HL-60 (cell line): ENCODE results near the gene ZNF865.

Experiments used
- DNase-seq, 2 experiments: peaks; one replicate each; pipeline ENCODE4 v3.0.0-alpha.2; 2010 to 2020; ENCODE audit warnings: low read depth in 1 of 2, low spot score in 1 of 2
- H3K27ac ChIP-seq: fragments of 250-450 bp; sonication (Bioruptor Pico); replicated peaks from 2 replicates; pipeline ENCODE4 v1.5.1; 2020; ENCODE audit warnings: mild to moderate bottlenecking, moderate library complexity
- H3K27me3 ChIP-seq: fragments of 250-450 bp; sonication (Bioruptor Pico); 2 replicates; pipeline ENCODE4 v1.5.1; 2021; ENCODE audit warnings: mild to moderate bottlenecking, moderate library complexity; ENCODE audit not compliant: insufficient read depth, poor library complexity, severe bottlenecking
- H3K4me3 ChIP-seq: replicated peaks from 2 replicates; pipeline ENCODE4 v1.5.1; 2011; ENCODE audit warnings: mild to moderate bottlenecking, control low read depth, low read length; ENCODE audit not compliant: insufficient read depth
- GABPA ChIP-seq: IDR thresholded peaks from 2 replicates; pipeline ENCODE4 v1.6.1; 2012; ENCODE audit warnings: low read depth
- POLR2AphosphoS5 ChIP-seq: IDR thresholded peaks from 2 replicates; pipeline ENCODE4 v1.6.1; 2012; ENCODE audit warnings: low read depth
- SPI1 ChIP-seq: IDR thresholded peaks from 2 replicates; pipeline ENCODE4 v1.6.1; 2012; ENCODE audit warnings: low read depth, mild to moderate bottlenecking, borderline replicate concordance
- TF ChIP-seq, protein P1 (sequence below): IDR thresholded peaks from one replicate; pipeline ENCODE4 v1.5.1; 2011; ENCODE audit warnings: low read length, control low read depth, inconsistent platforms; ENCODE audit not compliant: insufficient read depth
- TF ChIP-seq, protein P2 (sequence below): IDR thresholded peaks from 2 replicates; pipeline ENCODE4 v1.6.1; 2012; ENCODE audit warnings: low read depth; ENCODE audit not compliant: insufficient replicate concordance

ZNF865 gene

DNA sequence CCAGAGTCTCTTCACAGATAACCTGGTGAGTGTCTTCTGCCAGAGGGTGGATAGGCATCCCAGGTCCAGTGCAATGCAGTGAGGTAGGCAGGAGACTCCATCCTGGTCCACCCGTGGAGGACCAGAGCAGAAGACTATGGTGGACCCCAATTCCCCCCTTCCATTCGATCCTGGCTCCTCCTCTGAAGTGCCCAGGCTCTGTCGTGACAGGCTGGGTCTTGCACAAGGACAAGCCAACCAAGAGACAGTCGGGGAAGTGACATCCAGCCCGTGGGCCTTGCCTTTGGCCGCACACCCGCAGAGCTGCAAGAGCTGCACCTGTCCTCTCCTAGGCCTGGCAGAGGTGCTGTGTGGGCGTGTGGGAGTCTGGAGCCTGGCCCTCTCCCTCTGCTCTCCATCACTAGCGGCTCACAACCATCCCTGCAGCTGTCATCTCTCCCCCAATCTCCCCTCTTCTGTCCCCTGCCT lies 15.8 kb downstream of the ZNF865 start:
- Histone ChIP-seq H3K27ac (peak overlapping the region; percentile 72), H3K4me3 (no peak overlapping the region), H3K27me3 (no peaks in the 10 kb centered on the region)
- peak in 1 of 2 experiments; percentile 64 for DNase-seq
- TF ChIP-seq SPI1 (no peak), POLR2AphosphoS5 (no peak), GABPA (no peak)
- TF ChIP-seq, protein P1, sequence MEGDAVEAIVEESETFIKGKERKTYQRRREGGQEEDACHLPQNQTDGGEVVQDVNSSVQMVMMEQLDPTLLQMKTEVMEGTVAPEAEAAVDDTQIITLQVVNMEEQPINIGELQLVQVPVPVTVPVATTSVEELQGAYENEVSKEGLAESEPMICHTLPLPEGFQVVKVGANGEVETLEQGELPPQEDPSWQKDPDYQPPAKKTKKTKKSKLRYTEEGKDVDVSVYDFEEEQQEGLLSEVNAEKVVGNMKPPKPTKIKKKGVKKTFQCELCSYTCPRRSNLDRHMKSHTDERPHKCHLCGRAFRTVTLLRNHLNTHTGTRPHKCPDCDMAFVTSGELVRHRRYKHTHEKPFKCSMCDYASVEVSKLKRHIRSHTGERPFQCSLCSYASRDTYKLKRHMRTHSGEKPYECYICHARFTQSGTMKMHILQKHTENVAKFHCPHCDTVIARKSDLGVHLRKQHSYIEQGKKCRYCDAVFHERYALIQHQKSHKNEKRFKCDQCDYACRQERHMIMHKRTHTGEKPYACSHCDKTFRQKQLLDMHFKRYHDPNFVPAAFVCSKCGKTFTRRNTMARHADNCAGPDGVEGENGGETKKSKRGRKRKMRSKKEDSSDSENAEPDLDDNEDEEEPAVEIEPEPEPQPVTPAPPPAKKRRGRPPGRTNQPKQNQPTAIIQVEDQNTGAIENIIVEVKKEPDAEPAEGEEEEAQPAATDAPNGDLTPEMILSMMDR, result no peak
- TF ChIP-seq, protein P2, sequence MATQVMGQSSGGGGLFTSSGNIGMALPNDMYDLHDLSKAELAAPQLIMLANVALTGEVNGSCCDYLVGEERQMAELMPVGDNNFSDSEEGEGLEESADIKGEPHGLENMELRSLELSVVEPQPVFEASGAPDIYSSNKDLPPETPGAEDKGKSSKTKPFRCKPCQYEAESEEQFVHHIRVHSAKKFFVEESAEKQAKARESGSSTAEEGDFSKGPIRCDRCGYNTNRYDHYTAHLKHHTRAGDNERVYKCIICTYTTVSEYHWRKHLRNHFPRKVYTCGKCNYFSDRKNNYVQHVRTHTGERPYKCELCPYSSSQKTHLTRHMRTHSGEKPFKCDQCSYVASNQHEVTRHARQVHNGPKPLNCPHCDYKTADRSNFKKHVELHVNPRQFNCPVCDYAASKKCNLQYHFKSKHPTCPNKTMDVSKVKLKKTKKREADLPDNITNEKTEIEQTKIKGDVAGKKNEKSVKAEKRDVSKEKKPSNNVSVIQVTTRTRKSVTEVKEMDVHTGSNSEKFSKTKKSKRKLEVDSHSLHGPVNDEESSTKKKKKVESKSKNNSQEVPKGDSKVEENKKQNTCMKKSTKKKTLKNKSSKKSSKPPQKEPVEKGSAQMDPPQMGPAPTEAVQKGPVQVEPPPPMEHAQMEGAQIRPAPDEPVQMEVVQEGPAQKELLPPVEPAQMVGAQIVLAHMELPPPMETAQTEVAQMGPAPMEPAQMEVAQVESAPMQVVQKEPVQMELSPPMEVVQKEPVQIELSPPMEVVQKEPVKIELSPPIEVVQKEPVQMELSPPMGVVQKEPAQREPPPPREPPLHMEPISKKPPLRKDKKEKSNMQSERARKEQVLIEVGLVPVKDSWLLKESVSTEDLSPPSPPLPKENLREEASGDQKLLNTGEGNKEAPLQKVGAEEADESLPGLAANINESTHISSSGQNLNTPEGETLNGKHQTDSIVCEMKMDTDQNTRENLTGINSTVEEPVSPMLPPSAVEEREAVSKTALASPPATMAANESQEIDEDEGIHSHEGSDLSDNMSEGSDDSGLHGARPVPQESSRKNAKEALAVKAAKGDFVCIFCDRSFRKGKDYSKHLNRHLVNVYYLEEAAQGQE, result no peak

DNA sequence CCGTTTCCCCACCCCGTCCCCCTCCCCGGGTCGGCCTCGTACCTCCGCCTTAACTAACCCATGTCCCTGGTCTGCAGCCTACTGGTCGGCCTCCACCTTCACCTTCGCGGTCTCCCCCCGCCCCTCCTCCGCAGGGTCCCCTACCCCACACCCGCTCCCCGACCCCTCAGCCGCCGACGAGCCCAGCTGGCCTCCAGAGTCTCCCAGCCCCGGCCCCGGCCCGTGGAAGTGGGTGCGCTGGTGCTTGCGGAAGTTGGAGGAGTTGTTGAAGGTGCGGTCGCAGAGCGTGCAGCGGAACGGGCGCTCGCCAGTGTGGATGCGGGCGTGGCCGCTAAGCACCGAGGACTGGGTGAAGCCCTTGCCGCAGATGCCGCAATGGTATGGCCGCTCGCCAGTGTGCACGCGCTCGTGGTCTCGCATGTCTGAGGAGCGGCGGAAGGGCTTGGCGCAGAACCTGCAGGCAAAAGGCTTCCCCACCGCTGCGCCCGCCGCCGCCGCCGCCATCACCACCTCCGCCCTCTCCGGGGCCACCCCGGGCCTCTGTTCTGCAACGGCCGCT lies 16.3 kb downstream of the ZNF865 start:
- H3K27me3 ChIP-seq, result no peaks in the 10 kb centered on the region
- TF ChIP-seq, protein P1, result no peak
- TF ChIP-seq SPI1, result no peak
- no peak for TF ChIP-seq POLR2AphosphoS5
- TF ChIP-seq, protein P2, result no peak
- TF ChIP-seq GABPA, result no peak
- H3K27ac ChIP-seq, result no peak overlapping the region
- H3K4me3 ChIP-seq, result no peak overlapping the region
- DNase-seq, result no peak

DNA sequence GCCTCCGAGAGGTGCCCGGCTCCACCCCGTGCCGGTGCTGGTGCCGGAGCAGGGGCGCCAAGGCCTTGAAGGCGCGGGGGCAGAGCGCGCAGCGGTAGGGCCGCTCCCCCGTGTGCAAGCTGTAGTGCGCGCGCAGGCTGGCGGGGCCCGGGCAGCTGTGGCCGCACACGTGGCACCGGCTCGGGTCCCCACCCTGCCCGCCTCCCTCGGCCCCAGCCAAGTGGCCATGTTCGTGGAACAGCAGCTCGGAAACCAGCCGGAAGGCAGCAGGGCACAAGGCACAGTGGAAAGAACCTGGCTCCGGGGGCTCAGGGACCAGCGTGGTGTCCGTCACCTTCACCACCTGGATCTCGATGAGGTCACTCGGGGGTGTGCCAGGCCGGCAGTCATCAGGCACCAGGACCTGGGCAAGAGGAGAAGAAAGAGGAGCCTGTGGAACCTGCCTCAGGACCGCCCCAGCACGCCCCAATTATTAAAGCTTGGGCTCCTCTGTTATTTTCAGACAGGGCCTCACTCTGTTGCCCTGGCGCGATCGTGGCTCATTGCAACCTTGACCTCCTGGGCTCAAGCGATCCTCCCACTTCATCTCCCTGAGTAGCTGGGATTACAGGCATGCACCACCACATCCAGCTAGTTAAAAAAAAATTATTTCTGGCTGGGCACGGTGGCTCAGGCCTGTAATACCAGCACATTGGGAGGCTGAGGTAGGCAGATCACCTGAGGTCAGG lies 17.0 kb downstream of the ZNF865 start:
- no peak for DNase-seq
- no peak overlapping the region for H3K27ac ChIP-seq
- TF ChIP-seq SPI1 (no peak), POLR2AphosphoS5 (no peak), GABPA (no peak)
- TF ChIP-seq, protein P2, result no peak
- TF ChIP-seq, protein P1, result no peak
- no peak overlapping the region for H3K4me3 ChIP-seq
- H3K27me3 ChIP-seq, result no peaks in the 10 kb centered on the region
